Measurements from ENCODE around the gene FAM169A.

DNA sequence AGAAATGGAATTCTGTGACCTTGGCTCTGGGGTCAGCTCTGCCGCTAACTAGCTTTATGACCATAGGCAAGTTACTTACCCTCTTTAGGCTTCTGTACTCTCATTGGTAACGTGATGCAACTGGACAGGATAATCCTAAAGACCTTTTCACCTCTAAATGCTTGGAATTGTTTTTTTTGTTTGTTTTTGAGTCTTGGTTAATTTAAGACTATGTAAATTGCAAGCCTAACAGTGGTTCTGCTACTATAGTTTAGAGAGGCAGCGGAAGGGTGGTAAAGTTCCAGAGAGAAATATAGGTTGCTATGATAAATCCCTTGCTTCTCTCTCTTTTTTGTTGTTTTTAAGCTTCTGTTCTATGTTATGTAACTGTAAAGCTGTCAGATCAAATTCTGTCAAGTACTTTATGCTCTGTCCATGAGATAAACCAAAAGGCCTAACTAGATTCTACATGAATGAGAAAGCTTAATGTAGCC, 17.6 kb downstream of the FAM169A start:
- TF ChIP-seq, protein P1, sequence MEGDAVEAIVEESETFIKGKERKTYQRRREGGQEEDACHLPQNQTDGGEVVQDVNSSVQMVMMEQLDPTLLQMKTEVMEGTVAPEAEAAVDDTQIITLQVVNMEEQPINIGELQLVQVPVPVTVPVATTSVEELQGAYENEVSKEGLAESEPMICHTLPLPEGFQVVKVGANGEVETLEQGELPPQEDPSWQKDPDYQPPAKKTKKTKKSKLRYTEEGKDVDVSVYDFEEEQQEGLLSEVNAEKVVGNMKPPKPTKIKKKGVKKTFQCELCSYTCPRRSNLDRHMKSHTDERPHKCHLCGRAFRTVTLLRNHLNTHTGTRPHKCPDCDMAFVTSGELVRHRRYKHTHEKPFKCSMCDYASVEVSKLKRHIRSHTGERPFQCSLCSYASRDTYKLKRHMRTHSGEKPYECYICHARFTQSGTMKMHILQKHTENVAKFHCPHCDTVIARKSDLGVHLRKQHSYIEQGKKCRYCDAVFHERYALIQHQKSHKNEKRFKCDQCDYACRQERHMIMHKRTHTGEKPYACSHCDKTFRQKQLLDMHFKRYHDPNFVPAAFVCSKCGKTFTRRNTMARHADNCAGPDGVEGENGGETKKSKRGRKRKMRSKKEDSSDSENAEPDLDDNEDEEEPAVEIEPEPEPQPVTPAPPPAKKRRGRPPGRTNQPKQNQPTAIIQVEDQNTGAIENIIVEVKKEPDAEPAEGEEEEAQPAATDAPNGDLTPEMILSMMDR (IDR thresholded peaks at IDR 0.05; ENCODE audit: low read depth, low read length, poor library complexity, severe bottlenecking) = no peak
- TF ChIP-seq EZH2phosphoT487 (IDR thresholded peaks at IDR 0.05; ENCODE audit: borderline replicate concordance, low read length) = no peak

Data from DOHH2 (cell line).